ENCODE measurements around the gene MRPL54.

Gene MRPL54

DNA sequence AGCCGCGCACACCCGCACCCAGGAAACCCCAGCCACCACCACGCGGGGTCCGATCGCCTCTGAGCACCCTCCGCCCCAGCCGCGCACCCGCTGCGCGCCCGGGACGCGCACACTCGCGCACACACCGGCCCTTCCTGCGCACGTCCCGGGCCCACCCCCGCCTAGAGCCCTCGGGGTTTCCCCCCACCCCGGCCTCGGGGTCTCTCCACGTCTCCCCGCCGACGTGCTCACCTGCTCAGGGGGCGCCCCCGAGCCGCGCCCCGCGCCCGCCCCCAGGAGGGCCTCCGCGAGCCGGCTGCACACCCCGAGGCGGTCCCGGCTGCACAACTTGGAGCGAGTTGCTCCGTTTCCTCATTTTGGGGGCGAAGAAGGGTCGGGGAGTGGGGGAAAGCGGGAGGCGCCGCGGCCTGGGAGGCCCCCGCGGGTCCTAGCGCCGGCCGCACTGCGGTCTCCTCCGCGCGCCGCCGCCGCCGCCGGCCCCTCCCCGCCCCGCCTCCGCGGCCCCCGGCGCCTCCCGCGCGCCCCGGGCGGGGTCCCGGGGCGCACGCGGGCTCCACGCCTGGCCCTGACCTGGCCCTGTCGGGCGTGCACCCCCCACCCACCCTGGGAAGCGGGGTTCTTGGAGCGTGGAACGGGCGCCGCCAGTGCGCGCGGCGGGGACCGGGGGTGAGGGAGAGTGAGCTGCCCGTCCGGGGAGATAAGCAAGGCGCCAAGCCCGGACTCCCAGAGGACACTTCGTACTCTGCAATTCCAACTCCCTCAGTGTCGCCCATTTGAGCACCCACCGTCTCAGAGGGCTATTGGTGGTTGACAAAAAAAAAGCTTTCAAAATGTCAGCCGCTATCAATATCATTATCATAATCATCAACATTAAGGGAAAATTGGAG, 23.7 kb downstream of the MRPL54 start, which contains the start of gene MATK:
MATK (minus strand) TSS at position 444 of the 887 bp plus-strand sequence. CDS start 1,246 bp downstream, outside the sequence.
- no peak for DNase-seq

DNA sequence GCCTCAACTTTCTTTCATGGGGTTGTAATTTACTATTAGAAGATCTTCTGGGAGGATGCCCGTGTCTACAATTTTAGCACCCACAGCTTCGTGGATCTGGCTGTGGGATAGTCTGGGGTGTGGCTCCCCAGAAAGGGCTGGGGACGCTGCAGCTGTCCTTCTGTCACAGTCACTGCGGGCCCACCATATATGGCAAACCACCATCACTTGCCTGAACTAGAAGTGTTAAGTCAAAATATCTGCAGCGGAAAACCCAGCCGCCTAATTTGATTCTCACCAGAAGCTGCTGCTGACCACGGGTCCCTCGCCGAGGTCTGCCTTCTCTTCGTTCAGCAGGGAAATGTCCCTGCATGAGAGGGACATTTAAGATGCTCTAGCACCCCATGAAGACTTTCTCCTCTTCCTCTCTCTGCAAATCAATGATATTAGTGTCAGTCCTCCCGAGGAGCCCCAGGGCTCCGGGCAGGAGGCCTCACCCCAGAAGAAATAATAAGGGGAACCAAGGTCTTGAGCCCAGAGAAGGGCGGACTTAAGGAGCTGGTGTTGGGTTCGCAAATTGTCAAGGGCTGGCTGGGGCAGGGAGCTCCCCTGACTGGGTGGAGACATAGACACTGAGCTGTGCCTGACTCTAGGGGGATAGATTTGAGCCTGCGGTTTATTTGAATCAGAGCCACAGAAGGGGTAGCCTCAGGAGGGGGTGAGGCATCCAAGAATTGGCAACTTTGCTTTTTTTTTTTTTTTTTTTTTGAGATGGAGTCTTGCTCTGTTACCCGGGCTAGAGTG, 26.7 kb downstream of the MRPL54 start:
- DNase-seq = no peak

DNA sequence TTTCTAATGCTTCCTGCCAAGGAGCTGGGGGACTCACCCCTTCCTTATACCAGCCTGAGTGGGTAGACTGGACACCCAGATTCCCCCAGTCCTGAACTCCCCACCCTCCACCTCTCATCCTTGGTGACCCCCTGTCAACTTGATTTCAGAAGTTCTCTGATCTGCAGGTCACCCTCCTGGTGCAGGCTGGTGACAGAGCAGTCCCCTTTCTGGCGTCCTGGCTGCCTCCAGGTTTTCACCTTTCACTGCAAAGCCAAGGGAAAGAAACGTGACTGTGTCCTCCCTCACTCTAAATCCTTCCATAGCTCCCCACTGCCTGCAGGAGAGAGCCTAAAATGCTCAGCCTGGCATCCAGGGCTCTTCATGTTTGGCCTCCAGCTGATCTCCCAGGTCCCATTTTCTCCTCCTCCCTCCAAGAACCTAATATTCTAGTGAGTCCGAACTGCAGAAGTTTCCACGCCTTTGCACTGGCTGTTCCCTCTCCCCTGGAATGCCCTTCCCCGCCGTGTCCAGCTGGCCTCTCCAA, 27.8 kb downstream of the MRPL54 start:
- no peak for DNase-seq

DNA sequence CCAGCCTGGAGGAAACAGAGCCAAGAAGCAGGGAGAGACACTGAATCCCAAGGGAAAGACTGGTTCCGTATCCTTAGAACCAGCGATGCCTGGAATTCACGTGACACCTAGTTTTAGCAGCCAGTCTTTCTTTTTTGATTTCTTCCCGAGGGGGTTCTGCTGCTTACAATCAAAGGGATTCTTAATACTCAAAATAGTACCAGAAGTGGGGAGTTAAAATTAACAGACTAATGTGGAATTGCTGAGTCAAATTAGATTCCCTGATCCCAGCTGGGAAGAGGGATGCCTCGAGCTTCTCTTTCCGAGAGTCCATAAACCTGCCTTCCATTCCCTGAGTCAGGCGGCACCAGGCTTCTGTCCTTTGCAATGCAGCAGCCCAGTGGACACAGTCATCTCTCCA, 28.5 kb downstream of the MRPL54 start:
- no peak for DNase-seq

DNA sequence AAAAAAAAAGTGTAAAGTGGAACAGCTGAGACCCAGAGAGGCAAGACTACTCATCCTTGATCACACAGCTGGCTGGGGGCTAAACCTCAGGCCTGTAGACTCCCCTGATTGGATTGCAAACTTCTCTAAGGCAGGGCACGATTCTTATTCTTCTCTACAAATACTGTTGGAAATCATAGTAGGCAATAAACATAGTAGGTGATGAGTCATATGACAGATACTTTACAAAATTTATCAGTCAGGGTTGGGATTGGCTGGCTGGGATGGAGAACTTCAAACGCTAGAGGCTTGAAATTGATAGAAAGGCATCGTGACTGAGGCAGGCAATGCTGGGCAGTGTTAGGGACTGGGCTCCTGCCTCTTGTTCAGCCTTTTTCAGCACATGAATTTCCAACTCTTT, 29.6 kb downstream of the MRPL54 start:
- DNase-seq = no peak

DNA sequence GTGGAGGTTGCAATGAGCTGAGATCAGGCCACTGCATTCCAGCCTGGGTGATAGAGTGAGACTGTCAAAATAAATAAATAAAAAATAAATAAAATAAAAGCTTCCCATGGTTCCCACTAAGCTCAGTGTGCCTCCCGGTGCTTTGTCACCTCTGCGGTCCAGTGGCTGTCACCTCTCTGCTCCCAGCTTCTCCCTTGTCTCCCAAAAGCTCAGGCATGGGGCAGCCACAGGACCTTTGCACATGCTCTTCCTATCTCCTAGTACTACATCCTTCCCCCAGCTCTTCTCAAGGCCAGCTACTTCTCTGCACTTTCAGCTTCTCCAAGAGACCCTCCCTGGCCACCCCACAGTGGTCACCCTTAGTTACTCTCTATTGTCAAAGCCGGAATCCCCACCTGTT, 31.3 kb downstream of the MRPL54 start:
- DNase-seq = no peak

DNA sequence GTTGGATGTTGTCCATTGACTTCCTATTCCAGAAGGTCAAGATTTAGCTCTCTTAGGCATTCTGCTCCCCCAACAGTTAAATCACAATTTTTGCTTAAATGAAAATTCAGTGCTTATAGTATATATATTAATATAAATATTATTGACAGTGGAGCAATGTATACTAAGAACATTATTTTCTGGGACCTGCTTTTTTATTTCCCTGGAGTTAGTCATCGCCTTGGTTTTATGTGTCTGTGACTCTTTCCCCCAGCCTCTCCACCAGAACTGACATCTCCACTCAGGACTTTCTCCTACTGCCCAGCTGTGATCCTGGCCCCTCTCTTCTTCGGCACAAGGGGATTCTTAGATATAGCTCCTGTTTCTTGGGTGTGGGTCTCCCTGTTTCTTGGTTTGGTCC, 33.9 kb downstream of the MRPL54 start:
- DNase-seq = no peak

- no peak for DNase-seq
Measured at GRCh38 chr19:3798137-3798536, 35.7 kb downstream of the MRPL54 start.

DNA sequence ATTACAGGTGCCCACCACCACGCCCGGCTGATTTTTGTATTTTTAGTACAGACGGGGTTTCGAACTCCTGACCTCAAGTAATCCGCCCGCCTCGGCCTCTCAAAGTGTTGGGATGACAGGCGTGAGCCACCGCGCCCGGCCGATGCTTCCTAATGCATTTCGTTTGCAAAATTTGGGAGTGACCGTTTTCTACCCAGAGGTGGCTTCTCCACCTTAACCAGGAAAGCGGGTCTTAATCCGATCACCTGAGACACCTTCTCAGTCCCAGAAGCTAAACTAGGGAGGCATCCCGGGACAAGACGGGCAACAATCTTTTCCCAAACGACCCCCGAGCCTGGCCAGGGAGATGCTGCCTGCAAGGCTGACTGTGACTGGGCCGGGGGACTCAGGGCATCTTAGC, 38.5 kb downstream of the MRPL54 start:
- no peak for DNase-seq

DNA sequence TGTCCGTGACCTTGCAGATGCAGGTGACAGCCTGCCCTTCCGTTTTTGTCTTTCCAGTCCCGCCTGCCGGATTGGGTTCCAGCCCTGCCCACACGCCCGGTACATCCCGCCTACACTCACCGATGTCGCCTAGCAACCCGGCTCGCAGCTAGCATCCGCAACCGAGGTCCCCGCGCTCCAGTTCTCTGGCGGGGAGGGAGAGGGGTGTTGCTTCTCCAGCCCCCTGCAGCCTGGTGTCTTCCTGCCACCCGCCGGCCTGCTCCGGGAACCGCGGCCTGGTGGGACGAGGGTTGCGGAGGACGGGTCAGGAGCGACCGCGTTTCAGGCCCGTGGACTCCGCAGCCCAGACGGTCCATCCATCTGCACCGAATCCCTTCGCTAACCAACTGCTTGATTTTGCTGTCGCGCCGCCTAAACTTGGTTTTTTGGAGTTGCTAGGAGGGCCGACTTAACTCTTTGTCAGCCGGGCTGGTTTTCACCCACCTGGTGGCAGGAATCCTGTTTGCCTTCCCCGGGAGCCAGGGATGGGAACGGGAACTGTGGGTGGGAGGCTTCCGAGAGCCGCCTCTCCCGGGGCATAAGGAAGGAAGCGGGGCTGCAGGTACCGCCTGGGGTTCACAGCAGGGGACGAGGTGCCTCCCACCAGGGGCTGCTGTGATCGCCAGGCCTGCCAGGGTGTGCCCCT, 39.1 kb downstream of the MRPL54 start:
- DNase-seq = no peak

- DNase-seq = no peak
Measured at GRCh38 chr19:3803114-3803888, 40.8 kb downstream of the MRPL54 start.

GRCh38 chr19:3803986-3804385, 41.5 kb downstream of the MRPL54 start:
- DNase-seq = no peak

- no peak for DNase-seq
Measured at GRCh38 chr19:3804429-3804828, 41.9 kb downstream of the MRPL54 start.

DNA sequence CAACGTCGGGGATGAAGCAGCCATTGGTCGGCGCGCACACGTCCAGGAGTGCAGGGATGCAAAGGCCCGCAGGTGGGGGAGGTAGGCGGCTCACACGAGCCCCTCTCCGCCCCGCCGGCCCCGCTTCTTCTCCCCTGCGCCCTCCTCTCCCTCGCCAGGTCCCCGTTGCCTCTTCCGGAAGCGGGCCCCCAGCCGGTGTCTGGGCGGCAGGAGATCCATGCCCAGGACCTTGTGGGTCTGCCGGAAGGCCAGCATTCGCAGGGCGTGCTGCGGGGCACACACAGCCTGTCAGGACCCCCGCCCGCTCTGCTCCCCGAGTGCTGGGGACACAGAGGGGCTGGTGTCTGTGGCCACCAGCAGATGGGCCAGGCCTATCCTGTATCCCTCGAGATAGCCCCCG, 43.4 kb downstream of the MRPL54 start:
- DNase-seq = no peak

GRCh38 chr19:3807131-3807480, 44.6 kb downstream of the MRPL54 start:
- no peak for DNase-seq

- DNase-seq = no peak
Measured at GRCh38 chr19:3807574-3808354, 45.3 kb downstream of the MRPL54 start.

- no peak for DNase-seq
Measured at GRCh38 chr19:3808420-3809143, 46.1 kb downstream of the MRPL54 start.

- DNase-seq = no peak
Measured at GRCh38 chr19:3809881-3810707, 47.6 kb downstream of the MRPL54 start.

DNA sequence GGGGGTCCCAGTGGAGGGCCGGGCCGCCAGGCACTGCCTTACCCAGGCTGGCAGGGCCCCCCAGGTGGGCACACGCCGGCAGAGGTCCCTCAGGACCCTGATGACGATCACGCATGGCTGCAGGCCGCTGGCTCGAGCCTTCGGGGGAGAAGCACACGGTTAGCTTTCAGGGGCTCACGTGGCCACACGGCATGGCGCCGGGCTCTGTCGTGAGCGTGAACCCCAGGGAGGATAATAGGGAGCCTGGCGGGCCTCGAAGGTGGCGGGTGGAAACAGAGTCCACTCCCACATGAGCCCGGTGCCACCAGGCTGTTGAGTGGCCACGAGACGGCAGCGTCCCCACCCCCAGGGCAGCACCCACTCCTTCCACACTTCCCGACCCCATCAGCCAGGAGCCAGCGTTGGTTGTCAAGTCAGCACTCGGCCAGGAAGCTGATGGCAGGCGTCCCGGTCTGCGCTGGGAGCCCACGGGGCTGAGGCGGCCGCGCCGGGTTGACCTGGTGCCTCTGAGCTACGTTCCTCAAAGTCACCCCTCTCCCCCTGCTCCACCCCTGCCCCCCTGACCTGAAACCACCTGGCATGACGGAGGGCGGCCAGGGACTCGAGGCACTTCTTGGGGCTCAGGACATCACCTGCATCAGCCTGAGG, 48.4 kb downstream of the MRPL54 start:
- no peak for DNase-seq

Measured in fibroblast of skin of back (primary cell).